B cell (primary cell): ENCODE data around the gene COL5A3. TPM values are rescaled to one million over a fixed set of nuclear protein-coding genes. Genes with fewer than 3 reads are reported as not detected.

Source experiments
- ATAC-seq: fragments of 200-7000 bp; cut with Tn5 transposase; one replicate; pipeline ENCODE4 v1.10.0; 2021; ENCODE audit warnings: low read depth, mild to moderate bottlenecking, moderate number of reproducible peaks, moderate library complexity
- CTCF ChIA-PET: fragments of 350-600 bp; sonication (Branson Sonifier 250); formaldehyde crosslinking; loops from one replicate; lab custom pipeline; 2021; ENCODE audit warnings: antibody characterized with exemption, inconsistent platforms; lab: Charles Lee
- POLR2A ChIA-PET: fragments of 350-600 bp; sonication (Branson Sonifier 250); formaldehyde crosslinking; loops from one replicate; lab custom pipeline; 2021; ENCODE audit warnings: antibody characterized with exemption; lab: Charles Lee
- DNase-seq: peaks from one replicate; pipeline ENCODE4 v3.0.0; 2013
- H2AFZ ChIP-seq: 2 replicates; pipeline ENCODE4 v1.6.1; 2012; ENCODE audit warnings: mild to moderate bottlenecking, low read depth, low read length; ENCODE audit not compliant: insufficient read depth, poor library complexity, severe bottlenecking
- H3K27ac ChIP-seq, 2 donors: 1 replicate in 1 of 2; 2 replicates in 1 of 2; pipeline ENCODE4 v1.5.1; 2012 to 2013; ENCODE audit warnings: low read length in 2 of 2, mild to moderate bottlenecking in 2 of 2, moderate library complexity in 1 of 2
- H3K27me3 ChIP-seq, 4 experiments: fragments of 200-600 bp in 1 of 4; sonication (generic) in 1 of 4; replicated peaks in 1 of 4; 1 replicate in 2 of 4; 2 replicates in 2 of 4; pipeline versions ENCODE4 v1.6.1 to v1.7.0; 2013 to 2016; ENCODE audit warnings: low read length in 3 of 4, mild to moderate bottlenecking in 2 of 4, mixed read lengths in 1 of 4, moderate library complexity in 1 of 4; ENCODE audit not compliant: insufficient read depth in 4 of 4, control insufficient read depth in 3 of 4; ENCODE audit errors: control extremely low read depth in 1 of 4
- H3K36me3 ChIP-seq, 2 experiments: replicated peaks in 1 of 2; 1 replicate in 1 of 2; 2 replicates in 1 of 2; pipeline versions ENCODE4 v1.6.1 to v1.7.1; 2013; ENCODE audit warnings: low read length in 1 of 2; ENCODE audit not compliant: insufficient read depth in 2 of 2, control insufficient read depth in 1 of 2; ENCODE audit errors: control extremely low read depth in 1 of 2, extremely low read depth in 1 of 2
- H3K4me1 ChIP-seq, 2 donors: fragments of 200-600 bp in 1 of 2; sonication (generic) in 1 of 2; 1 replicate in 1 of 2; 2 replicates in 1 of 2; pipeline versions ENCODE4 v1.5.1 to v1.6.1; 2013 to 2017; ENCODE audit warnings: low read length in 2 of 2; ENCODE audit not compliant: control insufficient read depth in 2 of 2, insufficient read depth in 2 of 2
- H3K4me2 ChIP-seq: replicated peaks from 2 replicates; pipeline ENCODE3; 2012; ENCODE audit warnings: mild to moderate bottlenecking, low read depth, low read length; ENCODE audit not compliant: poor library complexity, severe bottlenecking
- H3K4me3 ChIP-seq, 5 experiments: fragments of 200-600 bp in 1 of 5; sonication (generic) in 1 of 5; 1 replicate in 3 of 5; 2 replicates in 2 of 5; pipeline versions ENCODE4 v1.5.1 to v1.7.0; 2011 to 2016; ENCODE audit warnings: low read length in 4 of 5, mild to moderate bottlenecking in 4 of 5, low read depth in 2 of 5, control low read depth in 1 of 5, moderate library complexity in 1 of 5; ENCODE audit not compliant: insufficient read depth in 1 of 5; ENCODE audit errors: control extremely low read depth in 1 of 5, extremely low read depth in 1 of 5
- H3K79me2 ChIP-seq: fragments of 200-600 bp; sonication (generic); one replicate; pipeline ENCODE4 v1.6.0; 2016; ENCODE audit warnings: low read length; ENCODE audit not compliant: control insufficient read depth, insufficient read depth
- H3K9ac ChIP-seq: fragments of 200-600 bp; sonication (generic); 2 replicates; pipeline ENCODE4 v1.6.1; 2017; ENCODE audit warnings: mild to moderate bottlenecking, low read length, moderate library complexity
- H3K9me3 ChIP-seq, 3 donors: one replicate each; pipeline versions ENCODE4 v1.6.1 to v1.7.1; 2013; ENCODE audit warnings: low read length in 2 of 3; ENCODE audit not compliant: control insufficient read depth in 2 of 3, insufficient read depth in 1 of 3; ENCODE audit errors: control extremely low read depth in 1 of 3
- H4K20me1 ChIP-seq: 2 replicates; pipeline ENCODE4 v1.6.0; 2012; ENCODE audit warnings: mild to moderate bottlenecking, low read length; ENCODE audit not compliant: insufficient read depth, control insufficient read depth, poor library complexity, severe bottlenecking
- H3K27ac Mint-ChIP-seq: one replicate; pipeline ENCODE4 v1.8.0; 2021; ENCODE audit warnings: mixed read lengths
- H3K27me3 Mint-ChIP-seq: one replicate; pipeline ENCODE4 v1.8.0; 2021; ENCODE audit warnings: mixed read lengths
- H3K4me1 Mint-ChIP-seq: one replicate; pipeline ENCODE4 v1.8.0; 2021; ENCODE audit warnings: mixed read lengths
- H3K4me3 Mint-ChIP-seq: one replicate; pipeline ENCODE4 v1.8.0; 2021; ENCODE audit warnings: mixed read lengths
- H3K9me3 Mint-ChIP-seq: one replicate; pipeline ENCODE4 v1.8.0; 2022; ENCODE audit warnings: mixed read lengths; ENCODE audit not compliant: insufficient read depth
- CTCF ChIP-seq: fragments of 200-600 bp; IDR thresholded peaks from one replicate; pipeline ENCODE4 v1.8.0; 2022; ENCODE audit warnings: antibody characterized with exemption, mild to moderate bottlenecking
- EZH2 ChIP-seq: IDR thresholded peaks from 2 replicates; pipeline ENCODE4 v1.6.1; 2012; ENCODE audit warnings: borderline replicate concordance, low read depth, mild to moderate bottlenecking, moderate library complexity, low read length; ENCODE audit not compliant: insufficient read depth, poor library complexity, severe bottlenecking
- WGBS: methylation state at CpG from one replicate; pipeline ENCODE4 v1.1.5; 2013; ENCODE audit warnings: missing lambda C conversion rate; ENCODE audit not compliant: insufficient coverage; 5-methylcytosine and 5-hydroxymethylcytosine counted together
- intact Hi-C: fragments of 100-400 bp; cut with micrococcal nuclease; formaldehyde crosslinking; loops from one replicate; pipeline ENCODE4 v1.10.0; 2022
- polyA plus RNA-seq: library from polyadenylated mRNA; depleted of rRNA; stranded (reverse); fragments of >200 nt; gene quantifications from 2 replicates; pipeline ENCODE4 v1.2.3, GENCODE V29; 2012
- total RNA-seq, 2 donors: library from RNA; stranded (reverse); fragments of 120-200 nt in 1 of 2; gene quantifications; 1 replicate in 1 of 2; 2 replicates in 1 of 2; pipeline versions ENCODE4 v1.2.3 to v1.2.4, GENCODE V29; 2013 to 2022

The COL5A3 gene
- total and polyA plus RNA-seq, 2 donors (not counting 1 experiment from before 2014, with no cell fraction given), result 0.01 TPM; not detected in 1

- intact Hi-C loops, result loop anchor here (10.0 kb wide), 1 partner anchor 259 kb away; the partner anchor contains the start of gene DNMT1
- H3K9ac ChIP-seq, result no peak overlapping the region
- POLR2A ChIA-PET, result interaction anchor here (0.6 kb wide), 1 partner anchor 1273 kb away, joined by 8 read pairs; no protein-coding TSS in a partner anchor
Observed at GRCh38 chr19:9935506-9936325, 74.6 kb downstream of the COL5A3 start.

More at GRCh38 chr19:9935506-9936325, 74.6 kb downstream of the COL5A3 start:
- Histone ChIP-seq H3K27me3 (peaks cover 0 to 64% (median 36%) of the 10 kb centered on the region in 4 experiments), H3K27ac (no peak overlapping the region), H3K4me3 (no peak overlapping the region), H3K9me3 (peaks cover 0 to 24% (median 4%) of the 10 kb centered on the region in 3 donors), H3K36me3 (no peaks in the 10 kb centered on the region), H3K4me1 (peaks cover 22 to 29% of the 10 kb centered on the region in 2 donors), H3K79me2 (no peaks in the 10 kb centered on the region), H3K4me2 (peak overlapping the region; percentile 63), H4K20me1 (no peaks in the 10 kb centered on the region), H2AFZ (no peak overlapping the region)
- no peaks in the 10 kb centered on the region for H3K9me3 Mint-ChIP-seq
- peaks cover 56% of the 10 kb centered on the region for H3K27me3 Mint-ChIP-seq
- ATAC-seq (no peak), DNase-seq (peak; percentile 44)
- H3K27ac Mint-ChIP-seq, result peak overlapping the region; percentile 67
- 4% methylated on average over 39 of the region's 44 CpGs for WGBS
- peaks cover 25% of the 10 kb centered on the region for H3K4me1 Mint-ChIP-seq
- CTCF ChIA-PET, result interaction anchor here (0.7 to 0.8 kb wide), 2 partner anchors 92 to 315 kb away, joined by 3 read pairs; no protein-coding TSS in a partner anchor
- TF ChIP-seq EZH2 (no peak), CTCF (no peak)
- peak overlapping the region; percentile 79 for H3K4me3 Mint-ChIP-seq
